Stimulated activated CD4-positive, alpha-beta T cell treated with anti-CD3 and anti-CD28 coated beads, TNF-alpha, amount 100 ng/mL, for 24 hours (primary cell): ENCODE measurements around the gene UBE2E1.

ENCODE experiments used
- DNase-seq, 3 experiments: peaks; one replicate each; pipeline ENCODE4 v3.0.0-alpha.2; 2020; ENCODE audit warnings: low read depth in 3 of 3

The UBE2E1 gene

DNA sequence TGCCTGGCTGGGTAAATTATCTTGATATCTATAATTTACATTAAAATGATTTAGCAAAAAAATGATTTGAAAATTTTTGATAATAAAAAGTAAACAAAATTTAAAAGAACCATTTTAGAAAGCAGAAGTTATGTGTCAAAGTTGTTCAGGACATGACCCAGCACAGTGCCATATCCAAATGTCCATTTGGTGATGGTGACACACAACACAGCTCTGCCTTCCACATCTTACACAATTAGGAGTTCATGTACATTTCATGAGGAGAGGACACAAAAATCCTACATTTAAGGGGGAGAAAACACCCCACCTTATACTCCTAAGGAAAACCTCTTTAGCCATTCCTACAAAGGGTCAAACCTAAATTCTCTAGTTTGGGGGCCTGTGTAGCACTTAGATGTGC, 10.7 kb upstream of the UBE2E1 start:
- DNase-seq, result no peak

DNA sequence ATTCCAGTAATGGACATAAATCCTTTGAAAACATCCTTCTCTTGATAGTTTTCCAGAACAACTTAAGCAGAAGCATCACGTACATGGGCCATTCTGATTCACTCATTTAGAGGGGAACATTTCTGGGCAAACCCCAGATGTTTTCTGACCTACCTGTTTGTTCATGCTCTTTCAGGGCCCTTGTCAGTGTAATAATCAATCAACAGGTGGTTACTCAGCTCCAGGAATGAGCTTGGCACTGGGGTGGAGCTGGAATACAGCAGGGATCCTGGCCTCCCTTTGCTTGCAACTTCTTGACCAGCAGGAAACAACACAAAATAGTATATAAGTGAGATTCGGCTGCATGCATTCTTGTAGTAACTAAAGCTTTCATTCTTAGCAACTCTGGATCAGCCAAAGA, 9.2 kb upstream of the UBE2E1 start:
- DNase-seq, result no peak

DNA sequence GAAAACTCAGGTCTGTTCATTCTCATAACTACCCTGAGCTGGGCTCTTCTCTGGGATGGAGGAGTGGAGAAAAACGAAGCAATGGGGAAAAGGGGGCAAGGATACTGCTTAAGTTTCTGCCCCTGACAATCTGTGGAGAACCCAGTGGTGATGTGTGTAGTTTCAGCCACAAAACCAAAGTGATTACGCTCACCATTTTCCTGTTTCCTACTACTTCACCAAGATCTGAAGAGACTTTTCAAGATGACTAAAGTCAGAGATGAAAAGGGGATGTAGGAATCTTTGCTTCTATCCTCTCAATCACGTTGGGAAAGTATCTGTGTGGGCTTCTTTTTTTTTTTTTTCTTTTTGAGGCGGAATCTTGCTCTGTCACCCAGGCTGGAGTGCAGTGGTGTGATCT, 8.3 kb upstream of the UBE2E1 start:
- DNase-seq, result no peak

DNA sequence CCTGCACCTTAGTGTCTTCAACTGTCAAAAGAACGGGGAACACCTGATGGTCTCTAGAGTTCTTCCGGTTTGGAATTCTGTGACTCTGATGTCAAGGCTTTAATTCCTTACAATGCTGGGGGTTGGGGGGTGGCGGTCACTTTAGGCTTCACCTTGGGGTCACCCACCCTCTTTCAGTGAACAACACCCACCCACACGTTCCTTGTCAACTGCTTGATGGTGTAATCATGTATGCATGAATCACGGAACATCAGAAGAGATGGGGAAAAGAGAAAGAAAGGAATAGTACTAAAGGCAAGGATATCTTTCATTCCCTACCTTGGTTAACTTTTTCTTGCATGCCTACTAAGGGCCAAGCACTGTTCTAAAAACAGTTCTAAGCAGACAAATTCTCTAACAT, 7.3 kb upstream of the UBE2E1 start:
- no peak for DNase-seq

DNA sequence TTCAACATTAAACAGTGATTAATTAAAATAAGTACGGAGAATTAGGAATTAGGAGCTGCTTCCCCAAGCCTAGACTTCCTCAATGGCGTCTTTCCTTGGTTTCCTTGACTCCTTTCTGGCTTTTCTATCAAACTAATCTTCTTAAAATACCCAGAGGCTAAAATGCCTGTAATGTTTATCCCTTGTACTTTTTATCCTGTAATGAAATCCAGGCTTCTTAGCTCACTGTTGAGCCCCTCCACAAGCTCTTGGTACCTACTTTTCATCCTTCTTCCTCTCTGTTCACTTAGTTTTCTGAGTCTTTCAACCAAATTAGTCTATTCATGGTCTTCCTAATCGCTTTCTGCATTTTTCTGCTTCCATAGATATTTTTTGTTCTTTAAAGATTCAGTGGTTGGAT, 6.9 kb upstream of the UBE2E1 start:
- DNase-seq, result no peak

DNA sequence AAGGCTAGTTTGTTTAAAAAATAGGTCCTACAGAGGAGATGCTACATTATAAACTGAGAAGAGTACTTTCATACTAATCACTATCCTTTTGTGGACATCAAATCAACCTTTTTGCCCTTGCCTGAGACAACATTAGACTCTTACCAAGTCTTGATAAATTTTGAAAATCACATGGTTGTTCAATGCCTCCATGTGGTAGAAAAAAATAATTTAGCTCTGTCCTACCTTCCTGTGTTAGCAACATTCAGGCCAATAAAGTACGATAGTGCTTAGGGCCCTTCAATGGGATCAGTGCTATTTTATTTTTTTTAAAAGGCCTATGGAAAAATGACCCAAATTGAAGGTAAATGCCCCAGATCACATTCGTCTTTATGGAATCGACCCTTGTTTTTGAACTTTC, 5.0 kb upstream of the UBE2E1 start:
- no peak for DNase-seq

DNA sequence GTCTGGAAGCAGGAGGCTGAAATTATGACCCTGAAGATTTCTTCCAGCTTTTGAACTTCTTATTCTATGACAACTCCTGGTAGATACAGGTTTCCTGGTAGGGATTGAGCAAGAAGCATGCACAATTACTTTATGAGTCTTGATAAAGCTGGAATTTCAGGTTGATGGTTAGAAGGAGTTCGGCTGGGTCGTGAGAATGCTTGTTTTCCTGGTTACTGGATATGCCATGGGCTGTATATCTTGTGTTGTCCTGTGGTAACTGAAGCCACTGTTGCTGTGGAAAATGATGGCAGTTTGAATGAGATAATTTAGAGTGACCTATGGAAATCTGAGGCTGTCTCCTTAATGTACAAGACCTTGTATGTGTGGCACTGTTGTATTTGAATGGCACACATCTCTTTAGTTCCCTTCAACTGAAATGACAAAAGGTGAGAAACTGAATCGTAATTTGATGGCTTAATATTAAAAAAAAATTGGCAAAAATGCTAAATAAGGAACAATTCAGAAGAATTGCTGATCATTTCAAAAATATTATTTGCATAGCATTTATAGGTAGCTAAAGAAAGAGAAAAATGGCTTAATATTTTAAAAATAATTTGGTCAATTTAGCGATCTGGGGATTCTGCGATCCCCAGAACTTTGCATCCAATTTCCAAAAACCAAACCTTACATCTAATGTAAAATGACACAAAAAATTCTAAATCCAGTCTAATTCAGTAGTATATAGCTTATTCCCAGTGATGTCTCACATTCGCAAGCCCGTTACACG, 1.1 kb upstream of the UBE2E1 start:
- no peak for DNase-seq

DNA sequence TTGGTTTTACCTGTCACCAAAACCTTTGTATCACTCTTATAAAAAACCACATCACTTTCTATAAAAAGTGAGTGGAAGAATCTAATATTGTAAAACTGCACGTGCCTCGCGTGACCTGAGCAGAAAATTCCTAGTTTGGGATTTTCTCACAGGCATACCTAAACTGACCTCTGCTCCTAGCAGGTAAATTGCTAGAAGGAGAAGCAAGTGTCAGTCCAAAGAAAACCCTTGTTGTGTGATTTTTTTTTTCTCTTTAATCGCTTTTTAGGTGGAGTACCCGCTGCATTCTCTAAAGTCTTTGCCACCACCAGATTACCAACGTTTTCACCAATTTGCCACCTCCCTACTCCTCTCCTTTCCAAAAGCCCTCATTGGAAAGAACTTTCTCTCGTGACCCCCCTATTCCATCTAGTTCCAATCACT, 534 bp upstream of the UBE2E1 start:
- DNase-seq, result no peak

DNA sequence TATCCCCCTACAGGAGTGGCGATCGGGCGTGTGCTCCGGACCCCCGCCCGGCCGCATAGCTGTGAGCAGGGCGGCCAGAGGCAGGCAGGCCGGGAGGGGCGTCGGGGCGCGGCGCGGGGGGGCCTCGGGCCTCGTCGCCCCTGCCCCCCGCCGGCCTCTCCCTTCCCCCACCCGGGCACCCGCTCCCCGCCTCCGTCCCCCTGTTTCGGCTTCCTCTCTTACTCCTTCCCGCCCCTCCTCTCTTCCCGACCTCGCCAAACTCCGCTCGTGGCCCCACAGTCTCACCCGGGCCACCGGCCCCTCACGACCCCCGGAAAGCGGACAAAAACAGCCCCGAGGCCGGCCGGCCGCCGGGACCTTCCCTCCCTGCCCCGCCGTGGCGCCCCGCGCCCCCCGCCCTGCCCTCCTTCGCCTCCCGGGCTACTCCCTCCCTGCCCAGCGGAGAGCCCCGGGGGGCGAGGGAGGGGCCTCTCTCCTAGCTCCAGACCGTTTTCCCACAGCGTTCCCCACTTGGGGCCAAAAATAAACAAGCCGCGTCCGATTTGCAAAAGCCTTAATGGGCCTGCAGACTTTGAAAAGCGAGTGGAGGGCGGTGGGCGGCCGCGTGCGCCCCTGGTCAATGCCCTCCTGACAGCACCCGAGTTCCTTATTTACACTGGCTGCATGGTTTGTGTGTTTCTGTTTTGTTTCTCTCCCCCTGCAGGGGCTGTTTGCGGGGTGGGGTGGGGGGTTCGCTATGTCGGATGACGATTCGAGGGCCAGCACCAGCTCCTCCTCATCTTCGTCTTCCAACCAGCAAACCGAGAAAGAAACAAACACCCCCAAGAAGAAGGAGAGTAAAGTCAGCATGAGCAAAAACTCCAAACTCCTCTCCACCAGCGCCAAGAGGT, 1.0 kb downstream of the UBE2E1 start:
- DNase-seq, result no peak

DNA sequence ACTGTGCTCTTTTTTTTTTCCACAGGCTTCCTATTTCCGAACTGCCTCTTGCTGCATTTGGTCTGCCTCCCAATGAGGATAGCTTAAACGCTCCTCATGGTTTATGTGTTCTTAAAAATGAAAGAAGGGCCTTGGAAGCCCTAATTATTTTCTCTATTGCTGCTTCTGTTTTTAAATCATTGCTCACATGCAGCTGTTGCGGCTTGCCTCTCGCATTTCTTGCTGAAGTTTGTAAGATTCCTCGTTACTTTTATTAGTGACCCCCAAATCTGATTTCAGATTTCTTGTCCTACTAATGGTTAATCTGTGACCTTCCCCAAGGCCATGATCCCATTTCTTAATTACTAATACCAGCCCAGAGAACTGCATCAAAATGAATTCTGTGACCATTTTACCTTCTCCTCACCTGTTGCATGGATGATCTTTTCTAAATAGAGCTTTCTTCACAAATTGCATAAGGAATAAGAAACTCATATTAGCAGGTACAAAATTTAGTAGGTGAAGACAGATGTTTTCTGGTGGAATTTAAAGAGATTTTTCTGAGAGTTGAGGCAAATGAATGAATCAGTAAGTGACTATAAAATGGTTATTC, 1.8 kb downstream of the UBE2E1 start:
- no peak for DNase-seq

DNA sequence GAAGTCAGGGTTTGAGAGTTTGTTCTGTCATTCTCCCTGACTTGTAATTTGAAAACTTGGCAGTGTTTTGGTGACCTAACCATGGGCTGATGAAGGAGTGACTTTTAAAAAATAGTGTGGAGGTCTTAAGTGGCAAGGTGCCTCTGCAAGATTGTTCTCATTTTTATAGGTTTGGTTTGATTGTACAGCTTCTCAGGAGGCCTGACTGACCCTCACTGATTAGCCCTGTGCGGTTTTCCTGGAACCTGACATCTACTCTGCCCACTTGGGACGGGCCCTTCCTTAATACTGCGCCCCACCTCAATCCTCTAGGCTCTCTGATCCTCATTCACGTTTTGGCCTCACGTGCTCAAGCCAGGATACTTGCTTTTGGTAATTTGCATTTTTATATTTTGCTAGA, 2.8 kb downstream of the UBE2E1 start:
- DNase-seq, result no peak

DNA sequence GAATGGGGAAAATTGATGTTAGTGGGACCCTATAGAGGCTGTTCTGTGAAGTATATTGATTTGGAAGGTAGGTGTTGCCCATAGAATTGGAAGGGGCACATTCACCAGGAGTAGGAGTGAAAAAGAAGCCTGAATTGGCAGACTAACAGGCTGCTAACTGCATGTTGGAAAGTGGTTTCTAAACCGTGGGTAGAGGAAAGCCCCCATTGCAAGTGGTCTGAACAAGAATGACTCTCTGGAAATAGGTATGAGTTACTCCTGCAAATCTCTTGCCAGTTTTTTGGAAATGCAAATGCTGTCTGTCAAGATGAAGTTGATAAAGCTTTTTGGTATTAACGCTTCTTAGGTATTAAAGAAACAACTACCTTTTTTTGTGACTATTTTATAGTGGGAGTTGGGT, 3.5 kb downstream of the UBE2E1 start:
- no peak for DNase-seq

DNA sequence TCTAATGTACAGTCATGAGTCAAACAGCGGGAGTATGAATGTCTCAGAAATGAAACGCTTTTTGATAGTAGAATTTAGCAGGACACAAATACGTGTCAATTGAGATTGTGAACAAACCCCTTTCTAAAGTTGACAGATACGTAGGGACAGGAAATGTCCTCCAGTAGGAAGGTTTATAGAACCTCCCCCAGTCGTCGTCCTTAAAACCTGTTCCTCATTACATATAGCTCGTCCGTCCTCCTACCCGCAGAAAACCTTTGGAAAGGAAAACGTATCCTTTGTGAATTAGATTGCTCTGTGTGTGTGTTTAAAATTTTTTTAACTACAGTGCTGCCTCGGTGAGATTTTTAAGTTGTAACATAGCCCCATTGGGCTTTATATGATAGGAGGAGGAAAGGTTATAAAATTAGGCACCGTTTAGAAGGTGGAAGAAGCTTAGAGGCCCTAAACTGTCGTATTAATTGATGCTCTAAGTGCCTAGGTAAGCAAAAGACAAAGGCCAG, 4.1 kb downstream of the UBE2E1 start:
- no peak for DNase-seq

DNA sequence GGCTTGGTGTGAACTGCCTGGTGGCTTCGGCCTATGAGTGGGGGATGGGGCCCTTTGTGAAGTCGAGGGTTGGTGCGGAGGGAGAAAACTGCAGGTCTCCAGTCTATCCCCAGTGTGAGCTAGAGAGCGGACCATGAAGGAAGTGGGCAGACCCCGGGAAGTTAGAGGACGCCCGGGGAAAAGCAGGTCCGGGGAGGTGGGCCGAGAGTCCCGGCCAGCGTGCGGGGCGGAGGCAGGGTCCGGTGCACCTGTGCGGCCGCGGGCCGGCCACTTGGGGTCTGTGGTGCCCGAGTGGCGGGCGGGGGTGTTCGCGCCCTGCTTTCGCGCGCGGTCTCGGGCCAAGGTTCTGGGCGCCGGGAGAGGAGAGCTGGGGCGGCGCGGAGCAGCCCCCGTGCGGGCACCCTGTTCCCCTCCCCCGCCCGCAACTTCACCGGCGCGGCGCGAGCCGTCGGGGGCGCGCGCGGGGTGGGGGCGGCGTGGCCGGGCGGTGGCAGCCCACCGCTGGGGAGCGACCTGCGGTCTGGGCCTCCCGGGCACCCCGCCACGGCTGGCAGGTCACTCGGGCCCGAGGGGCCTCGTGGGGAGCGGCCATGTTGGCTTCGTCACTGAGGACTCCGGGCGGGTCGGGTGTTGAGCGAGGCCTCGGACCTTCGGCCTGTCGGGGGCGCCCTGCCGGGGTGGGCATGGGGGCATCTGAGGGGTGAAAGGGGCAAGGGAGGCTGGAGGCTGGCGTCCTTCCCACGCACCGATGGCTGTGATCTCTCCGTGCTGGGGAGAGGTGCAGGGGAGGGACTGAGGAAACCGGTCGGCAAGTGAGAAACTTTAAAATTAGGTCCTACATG, 4.8 kb downstream of the UBE2E1 start:
- peak in 1 of 3 experiments; percentile 31 for DNase-seq

DNA sequence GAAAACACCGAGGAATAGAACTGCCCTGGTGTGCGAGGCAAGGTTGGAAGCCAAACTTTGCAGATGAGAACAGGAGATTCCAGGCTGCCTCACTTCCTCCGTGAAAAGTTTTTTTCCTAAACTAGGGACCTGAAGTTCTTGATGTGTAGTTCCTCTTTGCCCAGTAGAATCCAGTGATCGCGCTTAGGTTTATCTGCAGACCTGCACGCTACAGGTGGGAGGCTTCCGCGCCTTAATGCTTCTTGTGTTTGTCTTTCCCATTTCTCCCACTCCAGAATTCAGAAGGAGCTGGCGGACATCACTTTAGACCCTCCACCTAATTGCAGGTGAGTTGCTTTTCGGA, 5.4 kb downstream of the UBE2E1 start:
- no peak for DNase-seq

DNA sequence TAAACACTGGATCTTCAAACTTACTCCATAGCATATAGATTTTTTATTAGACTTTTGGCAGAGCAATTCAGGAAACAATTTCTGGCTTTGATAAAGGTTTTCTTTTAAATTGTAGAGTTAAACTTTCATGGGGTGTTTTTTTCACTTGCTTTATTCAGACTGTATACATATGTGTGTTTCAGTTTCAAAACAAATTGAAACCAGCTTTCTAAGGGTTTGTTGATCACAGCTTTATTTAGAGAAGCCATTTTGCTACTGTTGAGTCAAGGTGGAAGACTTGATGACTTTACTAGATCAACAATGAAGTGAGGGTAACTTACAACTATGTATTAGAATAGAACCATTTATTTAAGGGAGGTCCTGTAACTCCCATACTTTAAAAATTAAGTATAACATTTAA, 6.2 kb downstream of the UBE2E1 start:
- no peak for DNase-seq

DNA sequence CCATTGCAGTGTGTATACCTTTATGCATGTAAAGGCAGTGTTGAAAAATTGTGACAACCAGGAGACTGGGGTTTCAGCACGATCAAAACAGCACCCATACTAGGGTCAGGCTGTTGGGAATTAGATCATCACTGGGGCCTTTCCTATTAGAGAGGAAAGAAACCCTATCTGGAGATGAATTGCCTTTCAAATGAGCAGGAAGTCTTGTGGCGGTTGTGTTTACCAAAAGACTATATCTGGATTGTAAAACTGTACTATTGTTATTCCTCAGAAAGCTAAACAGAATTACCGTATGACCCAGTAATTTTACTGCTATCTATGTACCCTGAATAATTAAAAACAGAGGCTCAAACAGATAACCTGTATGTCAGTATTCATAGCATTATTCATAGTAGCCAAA, 10.1 kb downstream of the UBE2E1 start:
- no peak for DNase-seq

DNA sequence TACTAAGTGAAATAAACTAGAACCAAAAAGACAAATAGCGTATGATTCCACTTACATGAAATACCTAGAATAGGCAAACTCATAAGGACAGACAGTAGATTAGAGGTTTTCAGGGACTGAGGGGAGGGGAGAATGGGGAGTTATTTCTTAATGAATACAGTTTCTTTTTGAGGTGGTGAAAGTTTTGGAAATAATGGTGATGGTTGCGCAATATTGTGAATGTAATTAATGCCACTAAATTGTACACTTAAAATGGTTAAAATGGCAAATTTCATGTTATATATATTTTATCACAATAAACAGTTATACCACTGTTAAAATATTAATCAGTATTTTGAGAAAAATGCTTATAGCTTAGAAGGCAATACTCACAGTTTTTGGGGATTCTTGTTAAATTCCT, 11.0 kb downstream of the UBE2E1 start:
- DNase-seq, result no peak

DNA sequence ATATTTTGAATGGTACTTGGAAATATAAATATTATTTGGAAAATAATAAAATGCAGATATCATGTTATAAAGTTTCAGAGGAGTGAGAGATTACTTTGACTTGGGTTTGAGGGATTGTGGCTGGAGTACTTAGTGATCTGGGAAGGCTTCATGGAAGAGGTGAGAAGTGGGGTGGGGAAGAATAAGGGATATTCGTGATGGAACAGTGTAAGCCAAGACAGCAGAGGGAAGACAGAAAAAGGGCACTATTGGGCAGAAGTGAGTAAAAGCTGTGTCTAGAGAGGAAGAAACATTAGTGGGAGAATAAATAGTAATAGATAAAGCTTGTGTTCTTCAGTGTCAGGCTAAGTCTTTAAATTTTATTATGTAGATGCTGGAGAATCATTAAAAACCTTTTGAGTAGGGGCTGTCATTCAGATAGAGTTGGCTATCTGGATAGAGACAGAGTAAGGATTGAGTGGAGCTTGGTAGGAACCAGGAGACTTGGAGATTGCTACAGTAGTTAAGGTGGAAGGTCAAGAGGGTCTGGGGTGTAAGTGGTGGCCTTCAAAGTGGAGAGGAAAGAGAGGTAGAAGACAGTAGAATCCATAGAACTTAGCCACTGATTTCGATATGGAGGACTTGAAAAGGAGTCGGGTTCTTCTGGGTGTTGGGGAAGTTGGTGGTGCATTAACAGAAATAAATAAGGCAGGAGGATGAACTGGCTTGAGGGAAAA, 11.9 kb downstream of the UBE2E1 start:
- DNase-seq, result no peak

DNA sequence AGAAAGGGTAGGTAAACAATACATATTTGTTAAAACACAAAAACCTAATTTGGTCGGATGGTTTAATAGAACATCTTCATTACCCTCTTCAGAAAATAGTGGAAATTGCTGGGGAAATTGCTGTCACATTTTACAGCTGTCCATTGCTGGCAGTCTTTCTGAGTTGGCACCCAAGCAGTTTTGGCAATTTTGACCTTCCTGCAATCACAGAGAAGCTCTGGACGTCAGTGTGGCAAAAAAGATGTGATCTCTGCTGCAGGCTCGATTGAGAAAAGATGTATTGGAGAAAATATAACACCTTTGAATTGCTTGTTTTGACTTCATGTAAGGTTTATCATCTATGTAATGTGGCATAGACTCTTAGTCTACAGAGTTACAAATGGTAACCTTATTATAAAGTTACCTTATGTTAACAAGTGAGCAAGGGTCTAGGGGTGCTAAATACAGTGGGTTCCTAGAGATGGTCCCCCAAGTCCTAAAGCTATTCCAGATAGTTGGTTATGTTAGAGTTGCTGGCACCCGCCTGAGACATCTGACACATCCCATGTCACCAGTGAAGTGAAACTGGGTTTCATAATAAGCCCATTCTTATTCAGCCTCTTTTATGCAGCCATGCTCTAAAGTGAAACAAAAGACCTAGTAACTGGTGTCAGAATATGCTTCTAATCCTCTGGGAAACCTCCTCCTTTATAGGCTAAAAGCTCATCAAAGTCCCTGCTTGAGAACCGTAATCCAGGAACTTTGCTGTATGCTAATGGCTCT, 14.0 kb downstream of the UBE2E1 start:
- DNase-seq, result no peak
